Ectodermal cell (in vitro differentiated cells): ENCODE results near the gene CCSER1.
"Not testable (repeated sequence)": the region's sequence is repeated elsewhere in the genome, so short reads cannot be mapped to it uniquely, and the experiment has no call there.

Experiments used
- H3K27ac ChIP-seq: 2 replicates; pipeline ENCODE4 v1.7.0; 2013; ENCODE audit warnings: mild to moderate bottlenecking, low read depth, low read length; ENCODE audit not compliant: insufficient read depth, poor library complexity, severe bottlenecking
- H3K27me3 ChIP-seq: 2 replicates; pipeline ENCODE4 v1.7.0; 2013; ENCODE audit warnings: mild to moderate bottlenecking, low read length; ENCODE audit not compliant: insufficient read depth, control insufficient read depth, poor library complexity, severe bottlenecking
- H3K36me3 ChIP-seq: one replicate; pipeline ENCODE4 v1.7.0; 2013; ENCODE audit warnings: low read length; ENCODE audit not compliant: control insufficient read depth, insufficient read depth
- H3K4me1 ChIP-seq: one replicate; pipeline ENCODE4 v1.7.0; 2013; ENCODE audit warnings: low read length; ENCODE audit not compliant: control insufficient read depth, insufficient read depth
- H3K4me3 ChIP-seq: 2 replicates; pipeline ENCODE4 v1.7.0; 2013; ENCODE audit warnings: low read depth, low read length, control low read depth; ENCODE audit not compliant: insufficient read depth
- H3K9me3 ChIP-seq: 2 replicates; pipeline ENCODE4 v1.7.0; 2013; ENCODE audit warnings: mild to moderate bottlenecking, low read length, moderate library complexity; ENCODE audit not compliant: control insufficient read depth
- WGBS, 2 experiments: methylation state at CpG; one replicate each; pipeline ENCODE4 v1.1.7; 2013; ENCODE audit warnings: missing lambda C conversion rate in 2 of 2; 5-methylcytosine and 5-hydroxymethylcytosine counted together

Gene CCSER1

DNA sequence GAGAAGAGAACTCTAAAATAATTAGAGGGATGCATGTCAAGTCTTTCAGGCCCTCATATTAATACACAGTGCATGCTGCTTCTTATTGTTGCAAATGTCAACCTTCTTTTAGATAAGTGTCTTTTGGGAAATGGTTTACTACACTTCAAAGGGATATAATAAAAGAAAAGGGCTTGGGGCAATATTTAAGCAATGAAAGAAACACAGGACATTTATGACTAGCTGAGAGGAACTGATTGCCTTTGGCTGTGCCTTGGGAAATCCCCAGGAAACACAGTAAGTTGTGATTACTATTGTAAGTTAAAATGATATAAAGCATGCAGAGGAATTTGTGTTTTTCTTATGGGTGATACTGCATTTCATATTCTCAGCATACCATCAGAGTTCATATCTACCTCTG lies 1140.3 kb downstream of the CCSER1 start:
- Histone ChIP-seq H3K36me3 (no peaks in the 10 kb centered on the region), H3K9me3 (no peaks in the 10 kb centered on the region), H3K27me3 (no peaks in the 10 kb centered on the region), H3K4me1 (peaks cover 6% of the 10 kb centered on the region), H3K27ac (no peak overlapping the region), H3K4me3 (no peak overlapping the region)

DNA sequence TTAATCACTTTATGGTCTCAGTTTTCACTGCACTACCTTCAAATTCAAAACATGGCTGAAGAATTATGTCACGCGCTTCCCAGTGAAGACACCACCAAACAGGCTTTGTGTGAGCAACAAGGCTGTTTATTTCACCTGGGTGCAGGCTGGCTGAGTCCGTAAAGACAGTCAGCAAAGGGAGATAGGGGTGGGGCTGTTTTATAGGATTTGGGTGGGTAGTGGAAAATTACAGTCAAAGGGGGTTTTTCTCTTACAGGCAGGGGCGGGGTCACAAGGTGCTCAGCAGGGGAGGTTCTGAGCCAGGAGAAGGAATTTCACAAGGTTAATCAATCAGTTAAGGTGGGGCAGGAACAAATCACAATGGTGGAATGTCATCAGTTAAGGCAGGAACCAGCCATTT lies 1141.3 kb downstream of the CCSER1 start:
- not testable (repeated sequence) for H3K9me3 ChIP-seq, H3K27me3 ChIP-seq, H3K4me3 ChIP-seq, H3K36me3 ChIP-seq, H3K4me1 ChIP-seq
- H3K27ac ChIP-seq, result peak overlapping the region; percentile 16
- 75% methylated on average over 4 of the region's 4 CpGs for WGBS, 2 experiments

DNA sequence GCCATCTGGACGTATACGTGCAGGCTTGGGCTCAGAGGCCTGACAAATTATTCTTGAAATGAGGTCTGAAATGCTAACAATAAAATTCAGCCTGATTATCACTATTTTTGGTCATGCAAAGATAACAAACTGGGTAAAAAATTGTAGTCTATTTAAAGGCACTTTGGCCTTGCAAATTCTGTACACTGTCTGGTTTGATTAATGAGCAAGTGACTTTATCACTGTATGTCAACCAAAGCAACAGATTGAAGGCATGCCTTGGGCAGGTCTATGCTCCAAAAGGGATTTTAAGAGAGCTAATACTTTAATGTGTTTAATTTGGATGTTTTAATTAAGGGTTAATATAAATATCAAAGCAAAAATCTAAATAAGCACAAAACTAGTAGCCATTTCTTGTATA lies 1141.7 kb downstream of the CCSER1 start:
- H3K4me3 ChIP-seq, result no peak overlapping the region
- no peaks in the 10 kb centered on the region for H3K36me3 ChIP-seq
- H3K9me3 ChIP-seq, result no peaks in the 10 kb centered on the region
- H3K4me1 ChIP-seq, result peaks cover 6% of the 10 kb centered on the region
- H3K27ac ChIP-seq, result no peak overlapping the region
- H3K27me3 ChIP-seq, result no peaks in the 10 kb centered on the region
- WGBS, 2 experiments, result 56 to 62% methylated on average over 2 of the region's 2 CpGs

DNA sequence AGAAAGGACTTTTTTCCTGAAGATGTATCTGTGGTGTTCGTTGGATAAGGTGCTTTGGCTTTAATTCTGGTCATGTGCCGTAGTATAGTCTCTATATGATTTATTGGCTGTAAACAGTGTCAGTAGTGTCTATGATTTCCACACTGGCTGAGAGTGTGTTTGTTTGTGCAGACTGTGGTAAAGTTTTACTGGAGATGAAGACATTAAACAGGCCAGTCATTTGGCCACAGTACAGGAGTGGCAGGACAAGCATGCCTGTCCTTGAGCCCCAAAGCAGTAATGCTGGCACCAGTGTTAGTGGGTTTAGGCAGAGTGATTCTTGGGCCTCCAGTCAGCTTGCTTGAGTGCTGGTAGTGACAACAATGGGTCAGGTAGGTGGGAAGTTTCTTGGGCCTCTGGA lies 1152.7 kb downstream of the CCSER1 start:
- H3K27ac ChIP-seq, result no peak overlapping the region
- no peaks in the 10 kb centered on the region for H3K4me1 ChIP-seq
- no peaks in the 10 kb centered on the region for H3K27me3 ChIP-seq
- H3K4me3 ChIP-seq, result no peak overlapping the region
- 93 to 96% methylated on average over 2 of the region's 2 CpGs for WGBS, 2 experiments
- no peaks in the 10 kb centered on the region for H3K9me3 ChIP-seq
- no peaks in the 10 kb centered on the region for H3K36me3 ChIP-seq

DNA sequence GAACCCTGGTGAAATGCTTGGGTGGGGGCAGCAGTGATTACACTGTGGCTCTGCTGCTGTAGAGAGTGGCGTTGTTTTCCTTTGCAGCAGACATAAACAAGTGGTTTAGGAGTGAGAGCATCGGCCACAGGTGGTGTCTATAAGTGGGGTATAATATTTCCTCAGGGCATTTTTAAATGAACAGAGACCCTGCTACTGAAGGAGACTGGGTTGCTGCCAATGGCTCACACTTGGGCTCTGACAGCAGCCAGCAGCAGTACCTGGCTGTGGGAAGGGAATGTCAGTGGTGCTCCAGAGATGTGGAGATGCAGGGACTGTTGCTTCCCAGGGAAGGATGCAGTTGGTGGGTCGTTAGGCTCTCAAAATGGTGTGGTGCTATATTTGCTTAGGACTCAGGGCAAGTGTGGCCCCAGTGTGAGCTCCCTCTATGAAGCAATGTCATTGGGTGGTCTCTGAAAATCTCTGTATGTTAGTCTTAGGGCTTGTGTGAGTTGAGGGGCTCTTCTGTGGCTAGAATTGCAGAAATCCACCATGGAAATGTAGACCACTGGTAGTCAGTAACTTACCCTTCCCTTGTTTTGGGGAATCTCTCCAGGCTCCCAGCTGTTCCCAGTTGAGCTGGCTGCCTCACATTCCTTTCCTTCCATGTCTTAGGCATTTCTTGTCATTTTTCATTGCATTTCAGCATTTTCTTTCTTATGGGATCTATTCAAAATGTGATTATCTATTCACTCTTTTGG lies 1153.5 kb downstream of the CCSER1 start:
- H3K27ac ChIP-seq, result no peak overlapping the region
- WGBS, 2 experiments, result 74 to 85% methylated on average over 3 of the region's 3 CpGs

DNA sequence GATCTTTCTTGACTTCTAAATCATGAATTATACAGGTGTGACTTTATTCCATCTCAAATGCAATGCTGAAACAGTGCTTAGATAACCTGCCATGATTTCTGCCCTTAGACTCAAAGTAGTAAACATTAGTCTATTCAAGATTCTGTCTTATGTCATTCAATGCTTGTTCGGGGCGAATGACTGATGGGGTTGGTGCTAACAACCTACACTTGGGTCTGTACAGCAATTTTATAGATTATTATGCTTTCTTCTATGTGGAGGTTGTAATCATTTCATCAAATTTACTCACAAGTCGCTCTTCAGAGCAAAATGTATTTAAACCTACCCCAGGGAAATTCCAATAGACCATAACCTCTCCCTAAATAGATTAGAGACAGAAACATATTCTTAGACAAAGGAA lies 1155.0 kb downstream of the CCSER1 start:
- Histone ChIP-seq H3K4me1 (no peaks in the 10 kb centered on the region), H3K36me3 (no peaks in the 10 kb centered on the region), H3K27ac (no peak overlapping the region), H3K27me3 (no peaks in the 10 kb centered on the region), H3K4me3 (no peak overlapping the region), H3K9me3 (no peaks in the 10 kb centered on the region)
- WGBS, 2 experiments, result 94% methylated on average over 3 of the region's 3 CpGs; no CpG with 5 or more reads in 1 of the 2 experiments

More for the DNA sequence above, 1153.5 kb downstream of the CCSER1 start:
- Histone ChIP-seq H3K4me1 (no peaks in the 10 kb centered on the region), H3K4me3 (no peak overlapping the region), H3K9me3 (no peaks in the 10 kb centered on the region), H3K27me3 (no peaks in the 10 kb centered on the region), H3K36me3 (no peaks in the 10 kb centered on the region)

DNA sequence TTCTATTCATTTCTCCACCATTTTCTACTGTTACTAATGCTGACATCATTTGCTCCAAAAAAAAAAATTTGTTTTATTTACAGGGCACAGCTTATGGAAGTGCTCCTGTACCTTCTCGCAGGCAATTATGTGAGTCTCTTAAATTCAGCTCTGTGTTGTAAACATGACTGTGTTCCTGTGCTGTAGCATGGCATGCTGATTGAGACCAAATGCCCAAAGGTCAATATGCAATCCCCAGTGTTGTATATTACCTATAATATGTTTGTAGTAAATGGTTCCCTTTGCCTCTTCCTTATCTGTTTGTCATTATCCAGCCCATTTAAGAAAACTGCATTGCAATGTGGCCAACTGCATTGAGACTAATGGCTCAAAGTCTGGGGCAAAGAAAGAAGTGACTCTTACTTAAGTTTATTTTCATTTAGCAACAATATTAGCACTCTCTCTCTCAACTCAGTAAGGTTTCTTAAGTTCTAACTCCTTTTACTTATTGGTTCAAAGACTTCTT lies 1156.6 kb downstream of the CCSER1 start:
- Histone ChIP-seq H3K36me3 (no peaks in the 10 kb centered on the region), H3K4me3 (no peak overlapping the region), H3K27me3 (no peaks in the 10 kb centered on the region), H3K27ac (no peak overlapping the region), H3K9me3 (no peaks in the 10 kb centered on the region), H3K4me1 (no peaks in the 10 kb centered on the region)
- 93 to 100% methylated on average over 1 of the region's 1 CpG for WGBS, 2 experiments

DNA sequence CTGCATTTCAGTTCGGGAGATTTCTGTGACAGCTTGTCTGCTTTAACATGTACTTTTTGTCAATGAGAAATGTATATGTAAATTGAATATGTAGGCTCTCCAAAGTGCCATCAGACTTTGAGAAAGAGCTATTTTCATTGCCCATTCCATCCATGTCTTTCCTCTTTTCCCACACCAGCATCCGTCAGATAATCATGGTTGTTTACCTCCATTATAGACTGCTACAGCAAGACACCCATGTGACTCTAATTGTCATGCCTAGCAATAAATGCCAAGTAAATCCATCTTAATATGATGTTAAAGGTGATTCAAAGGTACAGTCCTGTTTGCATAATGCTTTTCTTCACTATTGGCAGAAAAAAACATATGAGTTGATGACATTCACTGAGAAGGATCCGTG lies 1157.3 kb downstream of the CCSER1 start:
- H3K36me3 ChIP-seq, result no peaks in the 10 kb centered on the region
- 91 to 94% methylated on average over 3 of the region's 3 CpGs for WGBS, 2 experiments
- H3K9me3 ChIP-seq, result no peaks in the 10 kb centered on the region
- H3K27me3 ChIP-seq, result no peaks in the 10 kb centered on the region
- no peak overlapping the region for H3K4me3 ChIP-seq
- no peak overlapping the region for H3K27ac ChIP-seq
- no peaks in the 10 kb centered on the region for H3K4me1 ChIP-seq

DNA sequence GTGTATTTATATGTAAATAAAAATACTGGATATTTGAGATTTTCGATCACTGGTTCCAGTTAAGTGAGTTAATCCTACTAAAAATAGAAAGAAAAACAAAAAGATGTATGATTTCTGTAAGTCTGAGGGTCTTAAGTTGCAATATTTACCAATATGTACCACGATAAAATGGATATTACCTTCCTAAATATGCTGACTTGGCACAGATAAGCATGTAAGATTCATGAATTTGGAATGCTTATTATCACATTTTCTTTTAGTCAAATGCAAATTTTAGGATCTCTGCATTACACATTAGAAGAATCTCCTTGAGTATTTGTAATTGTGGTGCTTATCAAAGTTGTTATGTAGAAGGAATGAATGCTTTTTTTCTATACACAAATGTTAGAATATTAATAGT lies 1158.3 kb downstream of the CCSER1 start:
- no peaks in the 10 kb centered on the region for H3K27me3 ChIP-seq
- H3K27ac ChIP-seq, result no peak overlapping the region
- H3K4me1 ChIP-seq, result no peaks in the 10 kb centered on the region
- no peaks in the 10 kb centered on the region for H3K36me3 ChIP-seq
- H3K9me3 ChIP-seq, result no peaks in the 10 kb centered on the region
- H3K4me3 ChIP-seq, result no peak overlapping the region
- WGBS, 2 experiments, result 86 to 100% methylated on average over 1 of the region's 2 CpGs

DNA sequence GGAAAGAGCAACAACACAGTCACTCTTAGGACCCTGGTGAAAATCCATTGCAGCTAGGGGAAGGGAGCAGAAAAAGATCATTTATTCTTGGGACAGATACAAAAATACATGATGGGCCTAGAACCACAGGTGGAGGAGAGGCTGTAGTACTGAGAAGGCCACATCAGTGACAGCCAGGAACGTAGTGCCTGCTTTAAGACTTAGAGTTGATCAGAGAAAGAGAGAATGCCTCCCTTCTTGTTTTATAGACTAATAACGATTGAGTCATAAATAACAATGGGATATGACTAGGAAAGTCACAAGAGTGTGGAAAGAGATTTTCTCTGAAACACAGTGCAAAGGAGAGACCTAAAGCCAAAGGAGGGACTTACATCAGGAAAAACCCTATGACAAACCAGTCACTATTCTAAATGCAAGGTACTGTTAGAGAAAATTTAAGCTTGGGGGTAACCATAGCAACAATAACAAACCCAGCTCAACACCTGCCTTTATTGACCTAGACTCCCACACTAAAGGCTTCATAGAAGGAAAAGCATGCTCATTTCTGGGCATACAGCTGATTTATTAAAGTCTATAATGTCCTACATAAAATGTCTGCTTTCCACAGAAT lies 1161.6 kb downstream of the CCSER1 start:
- no peaks in the 10 kb centered on the region for H3K27me3 ChIP-seq
- 90 to 97% methylated on average over 2 of the region's 2 CpGs for WGBS, 2 experiments

More for the DNA sequence above, 1161.6 kb downstream of the CCSER1 start:
- Histone ChIP-seq H3K9me3 (no peaks in the 10 kb centered on the region), H3K36me3 (no peaks in the 10 kb centered on the region), H3K27ac (no peak overlapping the region), H3K4me1 (no peaks in the 10 kb centered on the region), H3K4me3 (no peak overlapping the region)
